Measurements from ENCODE around the gene IL17C. TPM values are rescaled to one million over a fixed set of nuclear protein-coding genes. Genes with fewer than 3 reads are reported as not detected.
A peak's percentile ranks its signal among the peaks of the same experiment; 100 is the strongest.

IL17C gene
- total and polyA plus RNA-seq, 4 donors = not detected

DNA sequence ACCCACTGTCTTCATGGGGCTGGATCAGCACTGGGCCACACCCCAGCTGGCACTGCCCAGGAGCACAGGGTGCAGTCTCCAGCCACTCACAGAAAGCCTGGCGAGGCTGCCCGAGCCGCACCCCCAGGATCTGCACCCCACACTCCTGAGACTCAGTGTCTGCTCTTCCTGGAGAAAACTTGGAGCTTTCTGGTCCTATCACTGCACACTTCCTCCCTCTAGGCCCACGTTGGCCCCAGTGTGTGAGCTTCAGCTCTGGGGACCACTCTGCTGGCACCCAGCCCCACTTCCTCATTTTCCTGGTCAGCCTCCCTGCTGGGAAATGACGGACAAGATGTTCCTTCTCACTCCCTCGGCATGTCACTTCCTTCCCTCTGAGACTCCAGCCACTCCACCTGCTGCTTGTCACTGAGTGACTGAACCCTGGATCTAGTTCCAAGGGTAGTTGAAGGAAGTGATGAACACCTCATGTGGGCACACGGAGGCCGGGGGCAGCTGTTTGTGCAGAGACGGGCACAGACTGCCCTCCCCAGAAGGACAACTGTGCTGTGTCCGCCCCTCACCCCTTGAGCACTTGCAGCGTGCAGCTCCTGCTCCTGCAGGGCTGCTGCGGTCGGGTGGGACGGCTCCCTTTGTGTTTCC, 39.2 kb upstream of the IL17C start:
- no peak for DNase-seq (ENCODE audit: low spot score)
- WGBS = 80% methylated on average over 14 of the region's 14 CpGs
- H3K9ac ChIP-seq (ENCODE audit: low read depth in 1 of 2, low read length in 2 of 2) = no peak overlapping the region
- no peak overlapping the region for H3K4me3 ChIP-seq (ENCODE audit: low read depth in 1 of 3, low read length in 3 of 3)
- peak; percentile 22 for TF ChIP-seq NR2F2 (IDR thresholded peaks at IDR 0.05)
- TF ChIP-seq RXRA (IDR thresholded peaks at IDR 0.05) = no peak
- TF ChIP-seq SP1 (IDR thresholded peaks at IDR 0.05) = peak; percentile 57
- TF ChIP-seq FOXA2 (IDR thresholded peaks at IDR 0.05) = no peak
- no peaks in the 10 kb centered on the region for H3K9me3 ChIP-seq (ENCODE audit: control insufficient read depth in 4 of 4, low read length in 3 of 4)
- H3K4me1 ChIP-seq (ENCODE audit: control insufficient read depth in 4 of 4, insufficient read depth in 4 of 4, low read length in 3 of 4) = peaks cover 0 to 47% (median 37%) of the 10 kb centered on the region in 4 donors
- no peaks in the 10 kb centered on the region for H3K27me3 ChIP-seq (ENCODE audit: control insufficient read depth in 4 of 4, insufficient read depth in 4 of 4, low read length in 3 of 4)
- H3K27ac ChIP-seq (ENCODE audit: low read depth in 1 of 2, low read length in 2 of 2) = peak overlapping the region; percentile 9 to 47
- H3K36me3 ChIP-seq (ENCODE audit: control insufficient read depth in 4 of 4, insufficient read depth in 3 of 4, low read depth in 1 of 4, low read length in 3 of 4) = peaks cover 4 to 10% (median 7%) of the 10 kb centered on the region in 4 donors

DNA sequence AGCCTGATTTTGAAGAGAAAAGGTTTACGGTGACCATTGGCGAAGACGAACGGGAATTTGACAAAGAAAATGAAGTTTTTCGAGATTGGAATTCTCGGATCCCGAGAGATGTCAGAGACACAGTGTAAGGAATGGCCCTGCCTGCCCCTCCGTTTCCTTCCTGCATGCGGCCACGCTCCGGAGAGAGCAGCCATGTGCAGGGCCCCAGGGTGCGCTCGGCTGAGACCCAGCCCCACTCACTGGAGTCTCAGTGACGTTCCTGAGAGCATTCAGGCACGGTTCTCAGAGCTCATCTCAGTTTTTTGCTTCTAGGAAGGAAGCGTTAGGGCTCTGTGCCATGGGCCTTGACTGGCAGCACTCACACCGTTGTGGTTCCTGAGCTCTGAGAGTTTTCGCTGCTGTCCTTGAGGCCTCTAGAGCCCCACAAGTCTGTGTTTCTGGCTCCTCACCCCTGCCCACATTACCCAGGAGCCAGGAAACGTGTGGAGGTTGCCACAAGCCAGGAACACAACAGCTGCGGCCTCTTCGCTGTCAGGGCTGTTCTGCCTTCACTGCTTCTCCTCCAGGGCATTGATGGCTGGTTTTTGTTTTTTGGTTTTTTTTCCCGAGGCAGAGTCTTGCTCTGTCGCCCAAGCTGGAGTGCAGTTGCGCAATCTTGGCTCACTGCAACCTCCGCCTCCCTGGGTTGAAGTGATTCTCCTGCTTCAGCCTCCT, 38.4 kb upstream of the IL17C start:
- Histone ChIP-seq H3K4me1 (ENCODE audit: control insufficient read depth in 4 of 4, insufficient read depth in 4 of 4, low read length in 3 of 4) (peaks cover 0 to 47% (median 37%) of the 10 kb centered on the region in 4 donors), H3K9ac (ENCODE audit: low read depth in 1 of 2, low read length in 2 of 2) (no peak overlapping the region), H3K9me3 (ENCODE audit: control insufficient read depth in 4 of 4, low read length in 3 of 4) (no peaks in the 10 kb centered on the region), H3K27ac (ENCODE audit: low read depth in 1 of 2, low read length in 2 of 2) (peak overlapping the region; percentile 9 to 36), H3K27me3 (ENCODE audit: control insufficient read depth in 4 of 4, insufficient read depth in 4 of 4, low read length in 3 of 4) (no peaks in the 10 kb centered on the region), H3K4me3 (ENCODE audit: low read depth in 1 of 3, low read length in 3 of 3) (no peak overlapping the region), H3K36me3 (ENCODE audit: control insufficient read depth in 4 of 4, insufficient read depth in 3 of 4, low read depth in 1 of 4, low read length in 3 of 4) (peaks cover 4 to 11% (median 7%) of the 10 kb centered on the region in 4 donors)
- peak in 1 of 2 donors; percentile 19 for TF ChIP-seq RXRA (IDR thresholded peaks at IDR 0.05)
- TF ChIP-seq JUND (IDR thresholded peaks at IDR 0.05) = no peak
- 85% methylated on average over 25 of the region's 25 CpGs for WGBS
- DNase-seq (ENCODE audit: low spot score) = no peak

DNA sequence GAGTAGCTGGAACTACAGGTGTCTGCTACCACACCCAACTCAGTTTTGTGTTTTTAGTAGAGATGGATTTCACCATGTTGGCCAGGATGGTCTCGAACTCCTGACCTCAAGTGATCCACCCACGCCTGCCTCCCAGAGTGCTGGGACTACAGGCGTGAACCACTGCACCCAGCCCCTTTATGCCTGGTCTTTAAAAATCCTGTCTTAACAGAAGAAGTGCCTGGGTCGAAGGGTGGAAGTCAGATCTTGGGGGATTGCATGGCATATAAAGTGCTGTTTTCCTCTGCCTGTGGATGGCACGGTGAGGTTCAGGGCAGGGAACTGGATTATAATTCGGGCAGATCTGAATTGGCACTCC, 37.9 kb upstream of the IL17C start:
- H3K36me3 ChIP-seq (ENCODE audit: control insufficient read depth in 4 of 4, insufficient read depth in 3 of 4, low read depth in 1 of 4, low read length in 3 of 4) = peaks cover 4 to 16% (median 6%) of the 10 kb centered on the region in 4 donors
- 94% methylated on average over 6 of the region's 6 CpGs for WGBS
- no peak overlapping the region for H3K27ac ChIP-seq (ENCODE audit: low read depth in 1 of 2, low read length in 2 of 2)
- TF ChIP-seq TAF1 (conservative IDR thresholded peaks at IDR 0.05) (no peak), SP1 (IDR thresholded peaks at IDR 0.05) (no peak), GABPA (IDR thresholded peaks at IDR 0.05 in 1 of 2, conservative IDR thresholded peaks at IDR 0.05 in 1 of 2) (no peak)
- H3K9me3 ChIP-seq (ENCODE audit: control insufficient read depth in 4 of 4, low read length in 3 of 4) = no peaks in the 10 kb centered on the region
- H3K4me3 ChIP-seq (ENCODE audit: low read depth in 1 of 3, low read length in 3 of 3) = no peak overlapping the region
- H3K4me1 ChIP-seq (ENCODE audit: control insufficient read depth in 4 of 4, insufficient read depth in 4 of 4, low read length in 3 of 4) = peaks cover 0 to 51% (median 39%) of the 10 kb centered on the region in 4 donors
- no peak overlapping the region for H3K9ac ChIP-seq (ENCODE audit: low read depth in 1 of 2, low read length in 2 of 2)
- no peaks in the 10 kb centered on the region for H3K27me3 ChIP-seq (ENCODE audit: control insufficient read depth in 4 of 4, insufficient read depth in 4 of 4, low read length in 3 of 4)
- no peak for DNase-seq (ENCODE audit: low spot score)

- Histone ChIP-seq H3K4me1 (ENCODE audit: control insufficient read depth in 4 of 4, insufficient read depth in 4 of 4, low read length in 3 of 4) (peaks cover 0 to 51% (median 40%) of the 10 kb centered on the region in 4 donors), H3K36me3 (ENCODE audit: control insufficient read depth in 4 of 4, insufficient read depth in 3 of 4, low read depth in 1 of 4, low read length in 3 of 4) (peaks cover 7 to 25% (median 8%) of the 10 kb centered on the region in 4 donors), H3K27ac (ENCODE audit: low read depth in 1 of 2, low read length in 2 of 2) (peak overlapping the region; percentile 66 to 81), H3K4me3 (ENCODE audit: low read depth in 1 of 3, low read length in 3 of 3) (no peak overlapping the region), H3K9me3 (ENCODE audit: control insufficient read depth in 4 of 4, low read length in 3 of 4) (no peaks in the 10 kb centered on the region), H3K9ac (ENCODE audit: low read depth in 1 of 2, low read length in 2 of 2) (peak overlapping the region in 1 of 2 donors; percentile 49), H3K27me3 (ENCODE audit: control insufficient read depth in 4 of 4, insufficient read depth in 4 of 4, low read length in 3 of 4) (no peaks in the 10 kb centered on the region)
- WGBS = 87% methylated on average over 9 of the region's 9 CpGs
- DNase-seq (ENCODE audit: low spot score) = no peak
- TF ChIP-seq RXRA (IDR thresholded peaks at IDR 0.05) (no peak), TAF1 (conservative IDR thresholded peaks at IDR 0.05) (no peak), JUND (IDR thresholded peaks at IDR 0.05) (no peak), CTCF (IDR thresholded peaks at IDR 0.05; ENCODE audit: low read depth, low read length, missing input control) (no peak), HNF4A (conservative IDR thresholded peaks at IDR 0.05) (no peak), GABPA (IDR thresholded peaks at IDR 0.05 in 1 of 2, conservative IDR thresholded peaks at IDR 0.05 in 1 of 2) (no peak), NR2F2 (IDR thresholded peaks at IDR 0.05) (no peak), RAD21 (IDR thresholded peaks at IDR 0.05) (no peak), HNF4G (IDR thresholded peaks at IDR 0.05) (no peak), SP1 (IDR thresholded peaks at IDR 0.05) (no peak), EGR1 (IDR thresholded peaks at IDR 0.05; ENCODE audit: low read depth in 2 of 2) (no peak)
- TF ChIP-seq, protein P1, sequence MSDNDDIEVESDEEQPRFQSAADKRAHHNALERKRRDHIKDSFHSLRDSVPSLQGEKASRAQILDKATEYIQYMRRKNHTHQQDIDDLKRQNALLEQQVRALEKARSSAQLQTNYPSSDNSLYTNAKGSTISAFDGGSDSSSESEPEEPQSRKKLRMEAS (IDR thresholded peaks at IDR 0.05) = no peak
- TF ChIP-seq, protein P2, sequence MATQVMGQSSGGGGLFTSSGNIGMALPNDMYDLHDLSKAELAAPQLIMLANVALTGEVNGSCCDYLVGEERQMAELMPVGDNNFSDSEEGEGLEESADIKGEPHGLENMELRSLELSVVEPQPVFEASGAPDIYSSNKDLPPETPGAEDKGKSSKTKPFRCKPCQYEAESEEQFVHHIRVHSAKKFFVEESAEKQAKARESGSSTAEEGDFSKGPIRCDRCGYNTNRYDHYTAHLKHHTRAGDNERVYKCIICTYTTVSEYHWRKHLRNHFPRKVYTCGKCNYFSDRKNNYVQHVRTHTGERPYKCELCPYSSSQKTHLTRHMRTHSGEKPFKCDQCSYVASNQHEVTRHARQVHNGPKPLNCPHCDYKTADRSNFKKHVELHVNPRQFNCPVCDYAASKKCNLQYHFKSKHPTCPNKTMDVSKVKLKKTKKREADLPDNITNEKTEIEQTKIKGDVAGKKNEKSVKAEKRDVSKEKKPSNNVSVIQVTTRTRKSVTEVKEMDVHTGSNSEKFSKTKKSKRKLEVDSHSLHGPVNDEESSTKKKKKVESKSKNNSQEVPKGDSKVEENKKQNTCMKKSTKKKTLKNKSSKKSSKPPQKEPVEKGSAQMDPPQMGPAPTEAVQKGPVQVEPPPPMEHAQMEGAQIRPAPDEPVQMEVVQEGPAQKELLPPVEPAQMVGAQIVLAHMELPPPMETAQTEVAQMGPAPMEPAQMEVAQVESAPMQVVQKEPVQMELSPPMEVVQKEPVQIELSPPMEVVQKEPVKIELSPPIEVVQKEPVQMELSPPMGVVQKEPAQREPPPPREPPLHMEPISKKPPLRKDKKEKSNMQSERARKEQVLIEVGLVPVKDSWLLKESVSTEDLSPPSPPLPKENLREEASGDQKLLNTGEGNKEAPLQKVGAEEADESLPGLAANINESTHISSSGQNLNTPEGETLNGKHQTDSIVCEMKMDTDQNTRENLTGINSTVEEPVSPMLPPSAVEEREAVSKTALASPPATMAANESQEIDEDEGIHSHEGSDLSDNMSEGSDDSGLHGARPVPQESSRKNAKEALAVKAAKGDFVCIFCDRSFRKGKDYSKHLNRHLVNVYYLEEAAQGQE (IDR thresholded peaks at IDR 0.05) = no peak
Measured at GRCh38 chr16:88601313-88602036, 36.9 kb upstream of the IL17C start.
